Upper lobe of left lung (tissue), 4 donors: Measurements from ENCODE around the gene POP7.

Source experiments
- EP300 ChIP-seq, 4 donors: sonication (generic); formaldehyde crosslinking; IDR thresholded peaks; one replicate each; pipeline ENCODE4 v1.5.1; 2017; ENCODE audit warnings: antibody characterized with exemption in 4 of 4, control low read depth in 2 of 4
- POLR2A ChIP-seq, 4 donors: fragments of 450-650 bp; IDR thresholded peaks; one replicate each; pipeline ENCODE4 v1.5.1; 2016 to 2017; ENCODE audit warnings: antibody characterized with exemption in 4 of 4, mild to moderate bottlenecking in 2 of 4

DNA sequence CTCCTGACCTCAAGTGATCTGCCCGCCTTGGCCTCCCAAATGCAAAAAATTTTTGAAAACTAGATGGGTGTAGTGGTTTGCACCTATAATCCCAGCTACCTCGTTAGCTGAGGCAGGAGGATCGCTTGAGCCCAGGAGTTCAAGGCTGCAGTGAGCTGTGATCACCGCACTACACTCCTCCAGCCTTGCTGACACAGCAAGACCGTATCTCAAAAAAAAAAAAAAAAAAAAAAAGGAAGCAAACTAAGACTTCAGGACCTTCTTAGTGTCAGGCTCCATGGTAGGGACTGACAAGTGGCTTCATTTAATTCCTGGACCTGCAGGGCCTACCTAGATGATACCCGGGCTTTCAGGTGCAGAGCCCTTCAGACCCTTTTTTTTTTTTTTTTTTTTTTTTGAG, 2.5 kb downstream of the POP7 start:
- TF ChIP-seq POLR2A (IDR thresholded peaks at IDR 0.05) (no peak), EP300 (IDR thresholded peaks at IDR 0.05) (no peak)
